HPDE6-E6E7 (cell line): Measurements from ENCODE around the gene SLC39A13.

Experiments
- DNase-seq: peaks from one replicate; pipeline ENCODE4 v3.0.0; 2011; ENCODE audit warnings: missing footprints; ENCODE audit errors: extremely low spot score

The SLC39A13 gene

GRCh38 chr11:47430524-47430923, 22.1 kb downstream of the SLC39A13 start:
- DNase-seq = no peak

GRCh38 chr11:47431356-47432083, 23.1 kb downstream of the SLC39A13 start:
- no peak for DNase-seq

GRCh38 chr11:47433157-47433556, 24.8 kb downstream of the SLC39A13 start:
- DNase-seq = no peak

GRCh38 chr11:47434011-47434786, 25.8 kb downstream of the SLC39A13 start:
- no peak for DNase-seq

GRCh38 chr11:47435687-47436086, 27.3 kb downstream of the SLC39A13 start:
- no peak for DNase-seq

- DNase-seq = no peak
These were observed 28.3 kb downstream of the SLC39A13 start for GRCh38 chr11:47436726-47437125.

GRCh38 chr11:47437218-47437745, 28.9 kb downstream of the SLC39A13 start:
- DNase-seq = no peak

GRCh38 chr11:47437746-47438418, 29.5 kb downstream of the SLC39A13 start:
- DNase-seq = no peak

GRCh38 chr11:47438721-47439120, 30.3 kb downstream of the SLC39A13 start:
- no peak for DNase-seq

- no peak for DNase-seq
These were observed 31.7 kb downstream of the SLC39A13 start for GRCh38 chr11:47440054-47440476.

- no peak for DNase-seq
These were observed 33.0 kb downstream of the SLC39A13 start for GRCh38 chr11:47441421-47441820.

- no peak for DNase-seq
These were observed 34.1 kb downstream of the SLC39A13 start for GRCh38 chr11:47442514-47442913.

- DNase-seq = peak; percentile 21
These were observed 34.8 kb downstream of the SLC39A13 start for GRCh38 chr11:47443028-47443700.

GRCh38 chr11:47443817-47444216, 35.4 kb downstream of the SLC39A13 start:
- DNase-seq = no peak

- DNase-seq = no peak
These were observed 37.5 kb downstream of the SLC39A13 start for GRCh38 chr11:47445840-47446239.

- DNase-seq = no peak
These were observed 38.4 kb downstream of the SLC39A13 start for GRCh38 chr11:47446833-47447232.

- no peak for DNase-seq
These were observed 39.5 kb downstream of the SLC39A13 start for GRCh38 chr11:47447906-47448305.

- DNase-seq = no peak
These were observed 40.4 kb downstream of the SLC39A13 start, which contains the start of gene RAPSN for GRCh38 chr11:47448566-47449427. Gene RAPSN (minus strand): TSS chr11:47449136. CDS start chr11:47448964, 172 bp downstream.

GRCh38 chr11:47449541-47449940, 41.2 kb downstream of the SLC39A13 start:
- DNase-seq = no peak

- no peak for DNase-seq
These were observed 43.0 kb downstream of the SLC39A13 start for GRCh38 chr11:47451436-47451835.

GRCh38 chr11:47451990-47452389, 43.6 kb downstream of the SLC39A13 start:
- DNase-seq = no peak
